Muscle layer of colon (tissue), 2 donors: ENCODE results near the gene CDKN2B.

ENCODE experiments used
- H3K27ac ChIP-seq: one replicate; pipeline ENCODE4 v1.7.0; 2013; ENCODE audit warnings: low read depth, mild to moderate bottlenecking, low read length, moderate library complexity
- H3K27me3 ChIP-seq, 2 donors: one replicate each; pipeline ENCODE4 v1.7.0; 2013; ENCODE audit warnings: low read length in 2 of 2, mild to moderate bottlenecking in 2 of 2; ENCODE audit not compliant: insufficient read depth in 2 of 2, control insufficient read depth in 1 of 2
- H3K36me3 ChIP-seq: one replicate; pipeline ENCODE4 v1.7.0; 2013; ENCODE audit warnings: mild to moderate bottlenecking, low read length; ENCODE audit not compliant: insufficient read depth
- H3K4me1 ChIP-seq: one replicate; pipeline ENCODE4 v1.7.0; 2013; ENCODE audit warnings: mild to moderate bottlenecking, low read length; ENCODE audit not compliant: insufficient read depth
- H3K4me3 ChIP-seq, 2 donors: one replicate each; pipeline ENCODE4 v1.7.0; 2013; ENCODE audit warnings: low read length in 2 of 2, low read depth in 1 of 2, mild to moderate bottlenecking in 1 of 2, moderate library complexity in 1 of 2
- H3K9ac ChIP-seq: one replicate; pipeline ENCODE4 v1.7.0; 2013; ENCODE audit warnings: low read length
- H3K9me3 ChIP-seq: one replicate; pipeline ENCODE4 v1.7.0; 2013; ENCODE audit warnings: mild to moderate bottlenecking, low read length
- donor health status: abdominal sarcoma.
- donor health status: Adenocarcinoma of cecum.

CDKN2B gene

GRCh38 chr9:22005021-22005701 lies 3.9 kb downstream of the CDKN2B start:
- Histone ChIP-seq H3K27me3 (peaks cover 24 to 55% of the 10 kb centered on the region in 2 donors), H3K27ac (no peak overlapping the region), H3K9ac (no peak overlapping the region), H3K9me3 (no peaks in the 10 kb centered on the region), H3K4me3 (no peak overlapping the region), H3K36me3 (no peaks in the 10 kb centered on the region), H3K4me1 (peaks cover 7% of the 10 kb centered on the region)

- no peak overlapping the region for H3K27ac ChIP-seq
- no peaks in the 10 kb centered on the region for H3K9me3 ChIP-seq
- H3K4me3 ChIP-seq = no peak overlapping the region
- H3K36me3 ChIP-seq = no peaks in the 10 kb centered on the region
- H3K9ac ChIP-seq = no peak overlapping the region
- no peaks in the 10 kb centered on the region for H3K4me1 ChIP-seq
- peaks cover 24 to 39% of the 10 kb centered on the region in 2 donors for H3K27me3 ChIP-seq
Observed at GRCh38 chr9:22002038-22002437, 7.1 kb downstream of the CDKN2B start.

DNA sequence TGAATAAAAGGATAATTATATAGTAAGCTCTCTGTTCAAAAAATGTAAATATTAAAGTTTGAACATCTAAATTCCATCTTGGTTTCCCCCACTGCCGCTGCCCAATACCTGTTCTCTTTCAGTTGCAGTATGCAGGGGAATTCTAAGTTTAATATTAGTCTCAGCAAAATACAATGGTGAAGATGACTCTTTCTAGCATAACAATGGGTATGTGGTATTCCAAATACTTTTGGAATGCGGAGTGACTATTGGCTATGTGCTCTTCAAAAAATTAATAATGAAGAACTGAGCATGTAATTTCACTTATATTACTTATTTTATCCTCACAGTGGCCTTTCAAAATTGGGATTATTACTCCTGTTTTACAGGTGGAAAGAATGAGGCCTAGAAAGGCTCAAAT lies 11.1 kb downstream of the CDKN2B start:
- H3K4me3 ChIP-seq = no peak overlapping the region
- peaks cover 11 to 30% of the 10 kb centered on the region in 2 donors for H3K27me3 ChIP-seq
- H3K36me3 ChIP-seq = no peaks in the 10 kb centered on the region
- peaks cover 12% of the 10 kb centered on the region for H3K4me1 ChIP-seq
- no peak overlapping the region for H3K27ac ChIP-seq
- H3K9ac ChIP-seq = no peak overlapping the region
- no peaks in the 10 kb centered on the region for H3K9me3 ChIP-seq

DNA sequence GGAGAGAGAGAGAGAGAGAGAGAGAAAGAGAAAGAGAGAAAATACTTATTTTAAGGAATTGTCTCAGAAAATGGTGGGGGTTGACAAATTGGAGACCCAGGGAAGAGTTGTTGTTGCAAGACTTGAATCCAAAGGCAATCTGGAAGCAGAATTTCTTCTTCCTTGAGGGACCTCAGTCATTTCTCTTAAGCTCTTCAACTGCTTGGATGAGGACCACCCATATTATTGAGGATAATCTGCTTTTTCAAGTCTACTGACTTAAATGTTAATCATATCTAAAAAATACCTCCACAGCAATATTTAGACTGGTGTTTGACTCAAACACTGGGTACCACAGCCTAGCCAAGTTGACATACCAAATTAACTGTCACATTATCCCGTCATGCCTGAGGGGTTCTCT lies 11.6 kb downstream of the CDKN2B start:
- H3K36me3 ChIP-seq = no peaks in the 10 kb centered on the region
- no peaks in the 10 kb centered on the region for H3K9me3 ChIP-seq
- H3K9ac ChIP-seq = no peak overlapping the region
- no peak overlapping the region for H3K4me3 ChIP-seq
- H3K27me3 ChIP-seq = peaks cover 12 to 25% of the 10 kb centered on the region in 2 donors
- peaks cover 12% of the 10 kb centered on the region for H3K4me1 ChIP-seq
- H3K27ac ChIP-seq = no peak overlapping the region

DNA sequence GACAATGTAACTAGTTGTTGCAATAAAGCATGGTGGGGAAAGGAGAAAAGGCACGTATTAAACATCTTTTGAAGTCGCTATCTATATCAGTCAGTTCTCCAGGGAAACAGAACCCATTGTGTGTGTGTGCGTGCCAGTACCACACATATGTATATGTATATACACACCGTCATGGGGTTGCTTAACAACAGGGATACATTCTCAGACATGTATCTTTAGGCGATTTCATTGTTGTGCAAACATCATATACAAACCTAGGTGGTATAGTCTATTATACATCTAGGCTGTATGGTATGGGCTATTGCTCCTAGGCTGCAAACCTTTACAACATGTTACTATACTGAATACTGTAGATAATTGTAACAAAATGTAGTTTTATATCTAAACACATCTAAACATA lies 12.2 kb downstream of the CDKN2B start:
- H3K27ac ChIP-seq = no peak overlapping the region
- no peak overlapping the region for H3K9ac ChIP-seq
- H3K4me1 ChIP-seq = peaks cover 12% of the 10 kb centered on the region
- H3K9me3 ChIP-seq = no peaks in the 10 kb centered on the region
- no peak overlapping the region for H3K4me3 ChIP-seq
- H3K27me3 ChIP-seq = peaks cover 12 to 24% of the 10 kb centered on the region in 2 donors
- no peaks in the 10 kb centered on the region for H3K36me3 ChIP-seq

DNA sequence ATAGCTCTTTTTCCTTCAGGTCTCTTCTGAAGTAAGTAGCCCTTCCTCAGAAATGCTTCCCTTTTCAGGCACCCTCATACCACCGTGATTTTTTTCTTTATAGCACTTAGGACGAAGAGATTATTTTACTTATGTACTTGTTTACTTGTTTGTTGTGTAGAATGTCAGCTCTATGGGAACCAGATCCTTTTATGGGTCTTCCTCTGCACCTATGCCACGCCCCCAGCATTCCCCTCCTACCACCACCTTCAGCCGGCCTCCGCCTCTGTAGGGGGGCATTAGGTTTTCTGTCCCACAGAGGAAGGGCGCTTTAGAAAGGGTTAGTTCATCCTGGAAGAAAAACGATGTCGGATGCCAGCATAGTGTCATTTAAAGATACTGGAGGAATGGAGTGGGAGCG lies 12.7 kb downstream of the CDKN2B start:
- H3K4me3 ChIP-seq = no peak overlapping the region
- no peaks in the 10 kb centered on the region for H3K36me3 ChIP-seq
- peaks cover 12% of the 10 kb centered on the region for H3K4me1 ChIP-seq
- H3K27ac ChIP-seq = no peak overlapping the region
- H3K9me3 ChIP-seq = no peaks in the 10 kb centered on the region
- H3K27me3 ChIP-seq = peaks cover 12 to 25% of the 10 kb centered on the region in 2 donors
- no peak overlapping the region for H3K9ac ChIP-seq

DNA sequence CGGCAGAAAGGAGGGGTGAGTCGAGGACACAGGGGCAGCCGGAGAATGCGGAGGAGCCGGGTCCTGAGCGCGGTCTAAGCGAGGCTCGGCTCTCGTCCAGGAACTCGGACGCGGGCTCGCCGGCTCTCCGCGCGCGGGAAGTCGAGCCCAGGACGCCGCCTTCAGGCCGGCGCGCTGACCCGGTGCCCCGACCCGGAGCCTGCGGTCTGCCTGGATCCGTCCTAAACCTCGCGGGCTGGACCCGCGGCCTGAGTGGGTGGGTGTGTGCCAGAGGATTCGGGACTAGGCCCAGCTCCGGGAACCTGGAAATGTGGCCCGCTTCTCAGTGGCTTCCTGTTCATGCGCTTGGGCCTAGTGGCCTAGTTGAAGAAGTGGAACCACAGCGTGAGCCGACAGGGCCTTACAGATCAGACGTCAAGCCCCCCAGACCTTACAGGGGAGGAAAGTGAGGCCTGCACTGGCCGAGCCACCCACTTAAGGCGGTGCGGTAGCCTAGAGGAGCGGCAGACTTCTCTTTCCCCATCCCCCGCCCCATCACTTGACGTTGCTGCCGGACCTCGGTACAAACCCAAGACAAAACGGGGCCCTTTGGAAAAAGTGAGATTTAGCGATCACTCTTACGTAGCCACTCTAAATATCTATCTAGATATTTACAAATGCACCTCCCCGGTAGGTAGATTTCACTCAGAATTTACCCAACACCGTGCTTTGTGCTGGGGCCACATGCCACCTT lies 13.3 kb downstream of the CDKN2B start:
- H3K9me3 ChIP-seq = no peaks in the 10 kb centered on the region
- H3K9ac ChIP-seq = no peak overlapping the region
- no peak overlapping the region for H3K27ac ChIP-seq
- peak overlapping the region; percentile 84 to 86 for H3K4me3 ChIP-seq
- H3K36me3 ChIP-seq = no peaks in the 10 kb centered on the region
- H3K27me3 ChIP-seq = peaks cover 12 to 31% of the 10 kb centered on the region in 2 donors
- peaks cover 12% of the 10 kb centered on the region for H3K4me1 ChIP-seq

DNA sequence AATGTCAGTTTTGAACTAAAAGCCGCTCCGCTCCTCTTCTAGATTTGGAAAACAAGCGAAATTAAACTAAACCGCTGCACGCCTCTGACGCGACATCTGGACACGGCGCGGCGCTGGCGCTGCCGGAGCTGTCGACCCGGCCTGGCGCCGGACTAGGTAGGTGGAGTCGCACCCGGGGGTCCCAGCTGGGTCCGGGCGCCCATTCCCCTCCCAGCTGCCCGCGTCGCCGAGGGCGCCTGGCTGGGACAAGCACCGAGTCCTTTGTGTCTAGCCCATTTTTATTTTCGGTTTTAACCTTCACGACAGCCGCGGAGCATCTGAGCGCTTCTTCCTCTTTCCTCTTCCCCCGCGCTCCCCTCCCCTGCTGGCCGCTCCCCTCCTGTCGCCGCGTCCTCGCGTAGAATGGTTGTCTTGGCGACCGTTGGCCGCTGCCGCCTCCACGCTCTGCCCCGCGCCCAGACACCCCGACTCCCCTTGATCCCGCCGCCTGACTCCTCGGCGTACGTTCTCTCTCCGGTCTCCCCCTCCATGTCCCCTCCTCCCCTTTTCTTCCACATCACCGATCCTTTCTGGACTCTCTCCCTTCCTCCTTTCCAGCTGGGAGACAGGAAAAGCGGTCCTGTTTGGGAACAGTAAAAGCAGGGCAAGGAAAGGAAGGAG lies 14.0 kb downstream of the CDKN2B start:
- Histone ChIP-seq H3K27me3 (peaks cover 16 to 38% of the 10 kb centered on the region in 2 donors), H3K9me3 (no peaks in the 10 kb centered on the region), H3K4me3 (peak overlapping the region; percentile 84 to 86), H3K36me3 (no peaks in the 10 kb centered on the region), H3K4me1 (peaks cover 12% of the 10 kb centered on the region), H3K9ac (peak overlapping the region; percentile 13), H3K27ac (peak overlapping the region; percentile 29)

DNA sequence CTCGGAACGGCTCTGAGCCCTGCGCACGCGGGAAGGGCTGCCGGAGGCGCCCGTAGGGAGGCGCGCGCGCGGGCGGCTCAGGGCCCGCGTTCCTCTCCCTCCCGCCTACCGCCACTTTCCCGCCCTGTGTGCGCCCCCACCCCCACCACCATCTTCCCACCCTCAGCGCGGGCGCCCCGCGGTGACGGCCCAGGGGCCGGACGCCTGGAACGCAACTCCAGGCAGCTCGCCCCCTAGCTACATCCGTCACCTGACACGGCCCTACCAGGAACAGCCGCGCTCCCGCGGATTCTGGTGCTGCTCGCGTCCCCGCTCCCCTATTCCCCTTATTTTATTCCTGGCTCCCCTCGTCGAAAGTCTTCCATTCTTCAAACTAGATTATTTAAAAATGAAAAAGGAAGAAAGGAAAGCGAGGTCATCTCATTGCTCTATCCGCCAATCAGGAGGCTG lies 14.5 kb downstream of the CDKN2B start, which contains the start of gene CDKN2B-AS1:
Gene CDKN2B-AS1, plus strand, starts transcription at position 236 of the 450 bp plus-strand sequence.
- Histone ChIP-seq H3K9ac (peak within 1 kb of the TSS; percentile 13), H3K27ac (peak within 1 kb of the TSS; percentile 29), H3K27me3 (peaks cover 22 to 44% of the 10 kb centered on the region in 2 donors), H3K36me3 (no peaks in the 10 kb centered on the region), H3K4me1 (peaks cover 12% of the 10 kb centered on the region), H3K4me3 (peak within 1 kb of the TSS; percentile 84 to 86), H3K9me3 (no peaks in the 10 kb centered on the region)

DNA sequence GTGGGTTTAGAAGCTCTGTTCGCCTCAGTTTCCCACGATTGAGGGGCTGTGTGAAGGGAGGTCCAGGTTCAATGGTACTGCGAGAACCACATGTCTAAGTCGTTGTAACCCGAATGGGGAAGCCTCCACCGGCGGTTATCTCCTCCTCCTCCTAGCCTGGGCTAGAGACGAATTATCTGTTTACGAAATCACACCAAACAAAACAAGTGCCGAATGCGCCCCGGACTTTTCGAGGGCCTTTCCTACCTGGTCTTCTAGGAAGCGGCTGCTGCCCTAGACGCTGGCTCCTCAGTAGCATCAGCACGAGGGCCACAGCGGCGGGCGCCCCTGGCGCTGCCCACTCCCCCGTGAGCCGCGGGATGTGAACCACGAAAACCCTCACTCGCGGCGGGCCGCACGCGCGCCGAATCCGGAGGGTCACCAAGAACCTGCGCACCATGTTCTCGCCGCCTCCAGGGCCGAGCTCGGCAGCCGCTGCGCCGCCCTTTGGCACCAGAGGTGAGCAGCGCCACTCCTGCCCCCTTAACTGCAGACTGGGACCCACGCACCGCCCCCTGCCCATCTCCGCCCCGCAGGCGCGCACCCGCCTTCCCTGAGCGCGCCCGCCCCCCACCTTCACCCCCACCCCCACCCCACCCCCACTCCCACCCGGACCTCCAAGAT lies 15.1 kb downstream of the CDKN2B start, which contains the start of gene CDKN2A:
Gene CDKN2A, minus strand, starts transcription at position 500 of the 663 bp plus-strand sequence.
- Histone ChIP-seq H3K4me1 (peaks cover 12% of the 10 kb centered on the region), H3K4me3 (peak within 1 kb of the TSS; percentile 84 to 86), H3K9ac (peak within 1 kb of the TSS; percentile 13), H3K27me3 (peaks cover 27 to 49% of the 10 kb centered on the region in 2 donors), H3K36me3 (no peaks in the 10 kb centered on the region), H3K9me3 (no peaks in the 10 kb centered on the region), H3K27ac (peak within 1 kb of the TSS; percentile 29)

DNA sequence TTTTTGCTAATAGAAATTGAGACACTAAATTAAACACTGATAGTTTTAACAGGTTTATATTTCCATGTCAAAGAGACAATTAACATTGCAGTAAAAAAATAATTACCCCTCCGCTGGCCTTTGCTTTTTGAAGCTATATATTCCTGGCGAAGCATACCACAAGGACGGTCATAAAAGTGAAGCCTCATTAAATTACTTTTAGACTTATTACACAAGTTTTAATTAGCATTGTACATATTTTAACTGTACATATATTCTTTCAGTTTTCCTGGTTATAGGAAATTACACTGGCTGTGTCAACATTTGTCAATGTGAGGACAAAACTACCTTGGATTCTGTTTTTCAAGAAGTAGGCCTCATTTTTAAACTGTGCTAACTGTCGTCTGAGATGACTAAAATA lies 16.1 kb downstream of the CDKN2B start:
- no peak overlapping the region for H3K27ac ChIP-seq
- no peak overlapping the region for H3K4me3 ChIP-seq
- peaks cover 4% of the 10 kb centered on the region for H3K9me3 ChIP-seq
- peaks cover 37 to 60% of the 10 kb centered on the region in 2 donors for H3K27me3 ChIP-seq
- H3K9ac ChIP-seq = no peak overlapping the region
- H3K36me3 ChIP-seq = no peaks in the 10 kb centered on the region
- peaks cover 12% of the 10 kb centered on the region for H3K4me1 ChIP-seq
